GM08714 (cell line): ENCODE results near the gene ABCA2.
"Not testable (repeated sequence)": the region's sequence is repeated elsewhere in the genome, so short reads cannot be mapped to it uniquely, and the experiment has no call there.

Experiments used
- H3K4me3 ChIP-seq: fragments of 200-500 bp; sonication (Bioruptor generic); 2 replicates; pipeline ENCODE4 v1.5.1; 2014; ENCODE audit warnings: mild to moderate bottlenecking, low read length, inconsistent platforms
- ZNF274 ChIP-seq: IDR thresholded peaks from 2 replicates; pipeline ENCODE4 v1.6.1; 2012; ENCODE audit warnings: mild to moderate bottlenecking, low read depth, low read length

ABCA2 gene

GRCh38 chr9:137044037-137044436, 16.0 kb upstream of the ABCA2 start:
- no peak overlapping the region for H3K4me3 ChIP-seq
- TF ChIP-seq ZNF274, result no peak

- no peak for TF ChIP-seq ZNF274
- no peak overlapping the region for H3K4me3 ChIP-seq
These were observed 15.0 kb upstream of the ABCA2 start for GRCh38 chr9:137042751-137043727.

- H3K4me3 ChIP-seq, result no peak overlapping the region
- no peak for TF ChIP-seq ZNF274
These were observed 13.1 kb upstream of the ABCA2 start for GRCh38 chr9:137041124-137041523.

- no peak overlapping the region for H3K4me3 ChIP-seq
- TF ChIP-seq ZNF274, result no peak
These were observed 12.5 kb upstream of the ABCA2 start for GRCh38 chr9:137040568-137040967.

GRCh38 chr9:137039611-137040366, 11.8 kb upstream of the ABCA2 start:
- TF ChIP-seq ZNF274, result no peak
- no peak overlapping the region for H3K4me3 ChIP-seq

- H3K4me3 ChIP-seq, result no peak overlapping the region
- TF ChIP-seq ZNF274, result no peak
These were observed 10.9 kb upstream of the ABCA2 start for GRCh38 chr9:137038916-137039315.

- no peak for TF ChIP-seq ZNF274
- no peak overlapping the region for H3K4me3 ChIP-seq
These were observed 9.4 kb upstream of the ABCA2 start for GRCh38 chr9:137037483-137037882.

GRCh38 chr9:137037035-137037434, 9.0 kb upstream of the ABCA2 start:
- no peak for TF ChIP-seq ZNF274
- no peak overlapping the region for H3K4me3 ChIP-seq

GRCh38 chr9:137035937-137036336, 7.9 kb upstream of the ABCA2 start:
- H3K4me3 ChIP-seq, result no peak overlapping the region
- no peak for TF ChIP-seq ZNF274

GRCh38 chr9:137035507-137035834, 7.4 kb upstream of the ABCA2 start:
- TF ChIP-seq ZNF274, result no peak
- H3K4me3 ChIP-seq, result no peak overlapping the region

- no peak overlapping the region for H3K4me3 ChIP-seq
- no peak for TF ChIP-seq ZNF274
These were observed 6.9 kb upstream of the ABCA2 start for GRCh38 chr9:137034709-137035506.

- no peak overlapping the region for H3K4me3 ChIP-seq
- TF ChIP-seq ZNF274, result no peak
These were observed 6.1 kb upstream of the ABCA2 start for GRCh38 chr9:137034039-137034708.

- not testable (repeated sequence) for H3K4me3 ChIP-seq
These were observed 5.4 kb upstream of the ABCA2 start for GRCh38 chr9:137033481-137033880.

- H3K4me3 ChIP-seq, result no peak overlapping the region
- no peak for TF ChIP-seq ZNF274
These were observed 4.8 kb upstream of the ABCA2 start for GRCh38 chr9:137032858-137033257.
